Measurements from ENCODE around the gene RPS27A. TPM values are rescaled to one million over a fixed set of nuclear protein-coding genes. Genes with fewer than 3 reads are reported as not detected.

RPS27A gene
- total RNA-seq, 1 donor: 641 TPM

- no peaks in the 10 kb centered on the region for H3K27me3 ChIP-seq (ENCODE audit: insufficient read depth, low read length)
- no peaks in the 10 kb centered on the region for H4K20me1 ChIP-seq (ENCODE audit: insufficient read depth, low read length)
- H3K9me3 ChIP-seq (ENCODE audit: low read depth, low read length): no peaks in the 10 kb centered on the region
- H2AFZ ChIP-seq (ENCODE audit: low read length): no peak overlapping the region
- H3K4me1 ChIP-seq (ENCODE audit: insufficient read depth, low read length): no peaks in the 10 kb centered on the region
- no peak overlapping the region for H3K27ac ChIP-seq (ENCODE audit: low read depth, low read length)
- H3K4me2 ChIP-seq (ENCODE audit: insufficient read depth, low read length): no peak overlapping the region
- TF ChIP-seq CTCF (IDR thresholded peaks at IDR 0.05; ENCODE audit: extremely low read depth, low read depth, low read length): no peak
- no peak overlapping the region for H3K4me3 ChIP-seq (ENCODE audit: insufficient read depth, low read length)
- peaks cover 7% of the 10 kb centered on the region for H3K36me3 ChIP-seq (ENCODE audit: insufficient read depth, low read length)
- no peaks in the 10 kb centered on the region for H3K79me2 ChIP-seq (ENCODE audit: insufficient read depth, low read length)
- no peak for DNase-seq (ENCODE audit: insufficient read length, low spot score, missing footprints)
These were observed 28.0 kb upstream of the RPS27A start for GRCh38 chr2:55204536-55204935.

GRCh38 chr2:55204950-55205349, 27.5 kb upstream of the RPS27A start:
- H2AFZ ChIP-seq (ENCODE audit: low read length): no peak overlapping the region
- H3K4me1 ChIP-seq (ENCODE audit: insufficient read depth, low read length): no peaks in the 10 kb centered on the region
- no peaks in the 10 kb centered on the region for H4K20me1 ChIP-seq (ENCODE audit: insufficient read depth, low read length)
- no peak overlapping the region for H3K27ac ChIP-seq (ENCODE audit: low read depth, low read length)
- no peak overlapping the region for H3K4me3 ChIP-seq (ENCODE audit: insufficient read depth, low read length)
- DNase-seq (ENCODE audit: insufficient read length, low spot score, missing footprints): no peak
- no peak overlapping the region for H3K4me2 ChIP-seq (ENCODE audit: insufficient read depth, low read length)
- H3K27me3 ChIP-seq (ENCODE audit: insufficient read depth, low read length): no peaks in the 10 kb centered on the region
- no peak for TF ChIP-seq CTCF (IDR thresholded peaks at IDR 0.05; ENCODE audit: extremely low read depth, low read depth, low read length)
- no peaks in the 10 kb centered on the region for H3K9me3 ChIP-seq (ENCODE audit: low read depth, low read length)
- no peaks in the 10 kb centered on the region for H3K79me2 ChIP-seq (ENCODE audit: insufficient read depth, low read length)
- H3K36me3 ChIP-seq (ENCODE audit: insufficient read depth, low read length): peaks cover 7% of the 10 kb centered on the region

- Histone ChIP-seq H2AFZ (ENCODE audit: low read length) (no peak overlapping the region), H3K27ac (ENCODE audit: low read depth, low read length) (no peak overlapping the region), H3K4me3 (ENCODE audit: insufficient read depth, low read length) (no peak overlapping the region), H3K27me3 (ENCODE audit: insufficient read depth, low read length) (no peaks in the 10 kb centered on the region), H3K4me2 (ENCODE audit: insufficient read depth, low read length) (no peak overlapping the region), H4K20me1 (ENCODE audit: insufficient read depth, low read length) (no peaks in the 10 kb centered on the region), H3K4me1 (ENCODE audit: insufficient read depth, low read length) (no peaks in the 10 kb centered on the region), H3K9me3 (ENCODE audit: low read depth, low read length) (no peaks in the 10 kb centered on the region), H3K79me2 (ENCODE audit: insufficient read depth, low read length) (no peaks in the 10 kb centered on the region), H3K36me3 (ENCODE audit: insufficient read depth, low read length) (no peaks in the 10 kb centered on the region)
- no peak for DNase-seq (ENCODE audit: insufficient read length, low spot score, missing footprints)
- no peak for TF ChIP-seq CTCF (IDR thresholded peaks at IDR 0.05; ENCODE audit: extremely low read depth, low read depth, low read length)
These were observed 18.7 kb upstream of the RPS27A start for GRCh38 chr2:55213822-55214221.

- DNase-seq (ENCODE audit: insufficient read length, low spot score, missing footprints): no peak
- H3K27ac ChIP-seq (ENCODE audit: low read depth, low read length): no peak overlapping the region
- peaks cover 25% of the 10 kb centered on the region for H3K79me2 ChIP-seq (ENCODE audit: insufficient read depth, low read length)
- H3K4me3 ChIP-seq (ENCODE audit: insufficient read depth, low read length): peak overlapping the region; percentile 83
- no peak for TF ChIP-seq CTCF (IDR thresholded peaks at IDR 0.05; ENCODE audit: extremely low read depth, low read depth, low read length)
- no peak overlapping the region for H2AFZ ChIP-seq (ENCODE audit: low read length)
- H3K4me2 ChIP-seq (ENCODE audit: insufficient read depth, low read length): peak overlapping the region; percentile 80
- no peaks in the 10 kb centered on the region for H3K9me3 ChIP-seq (ENCODE audit: low read depth, low read length)
- no peaks in the 10 kb centered on the region for H3K36me3 ChIP-seq (ENCODE audit: insufficient read depth, low read length)
- no peaks in the 10 kb centered on the region for H3K4me1 ChIP-seq (ENCODE audit: insufficient read depth, low read length)
- H3K27me3 ChIP-seq (ENCODE audit: insufficient read depth, low read length): no peaks in the 10 kb centered on the region
- H4K20me1 ChIP-seq (ENCODE audit: insufficient read depth, low read length): peaks cover 10% of the 10 kb centered on the region
These were observed 8.3 kb upstream of the RPS27A start for GRCh38 chr2:55223958-55224760.
